ENCODE measurements around the gene ATF7. TPM values are rescaled to one million over a fixed set of nuclear protein-coding genes. Genes with fewer than 3 reads are reported as not detected.
A peak's percentile ranks its signal among the peaks of the same experiment; 100 is the strongest.

ATF7 gene
- total and polyA plus RNA-seq, 2 experiments from 2014 or later = 12.8 to 21.5 TPM

- peaks cover 8% of the 10 kb centered on the region; the same call in 1 of the 2 replicates for H3K4me1 ChIP-seq (ENCODE audit: insufficient read depth)
- no peaks in the 10 kb centered on the region for H3K9me2 ChIP-seq (ENCODE audit: insufficient read depth)
- DNase-seq = no peak
- peaks cover 16% of the 10 kb centered on the region for H3F3A ChIP-seq (ENCODE audit: insufficient read depth)
- peaks cover 34% of the 10 kb centered on the region for H3K36me3 ChIP-seq (ENCODE audit: low read depth)
- H2AFZ ChIP-seq = no peak overlapping the region
- 97 to 100% methylated on average over 3 of the region's 3 CpGs for WGBS, 2 experiments (ENCODE audit: low coverage in 1 of 2, low lambda C conversion rate in 2 of 2, missing lambda C conversion rate in 2 of 2)
- H3K79me2 ChIP-seq (ENCODE audit: insufficient read depth) = no peaks in the 10 kb centered on the region
- H3K27me3 ChIP-seq (replicated peaks; ENCODE audit: insufficient read depth) = no peaks in the 10 kb centered on the region
- H3K27ac ChIP-seq = no peak overlapping the region
- H3K4me3 ChIP-seq = no peak overlapping the region
- H3K4me2 ChIP-seq (ENCODE audit: unreplicated experiment) = no peak overlapping the region
- TF ChIP-seq EZH2phosphoT487 (IDR thresholded peaks at IDR 0.05; ENCODE audit: insufficient read depth, low read depth) (no peak), EZH2 (IDR thresholded peaks at IDR 0.05; ENCODE audit: insufficient read depth, poor library complexity, severe bottlenecking) (no peak)
- no peaks in the 10 kb centered on the region for H3K9me3 ChIP-seq (ENCODE audit: low read depth)
- no peaks in the 10 kb centered on the region for H4K20me1 ChIP-seq (ENCODE audit: insufficient read depth)
- in situ Hi-C loops (cut with MboI) = no loop called here
- H3K9ac ChIP-seq = no peak overlapping the region
Observed at GRCh38 chr12:53539526-53539925, 86.7 kb downstream of the ATF7 start.

DNA sequence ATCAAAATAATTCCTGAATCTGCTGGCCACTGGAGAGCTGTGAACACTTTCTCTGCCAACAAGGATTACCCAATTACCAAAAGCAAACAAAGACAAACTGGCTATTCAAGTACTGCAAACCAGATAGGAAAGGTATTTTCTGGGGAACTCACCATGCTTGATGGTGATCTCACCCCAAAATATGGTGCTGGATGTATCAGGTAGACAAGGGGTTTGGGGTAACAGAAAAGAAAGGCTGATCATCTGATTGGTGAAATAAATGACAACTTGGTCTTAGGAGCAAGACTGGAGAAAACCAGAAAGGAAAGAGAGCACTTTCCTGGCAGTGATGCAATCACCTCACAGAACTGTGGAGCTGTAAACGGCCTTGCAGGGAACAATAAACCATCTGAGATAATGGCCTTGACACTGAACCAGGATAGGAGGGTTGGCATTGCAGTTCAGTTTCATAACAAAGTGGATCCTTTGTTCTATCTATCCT is 87.9 kb downstream of the ATF7 start:
- peak; percentile 68 for DNase-seq

DNA sequence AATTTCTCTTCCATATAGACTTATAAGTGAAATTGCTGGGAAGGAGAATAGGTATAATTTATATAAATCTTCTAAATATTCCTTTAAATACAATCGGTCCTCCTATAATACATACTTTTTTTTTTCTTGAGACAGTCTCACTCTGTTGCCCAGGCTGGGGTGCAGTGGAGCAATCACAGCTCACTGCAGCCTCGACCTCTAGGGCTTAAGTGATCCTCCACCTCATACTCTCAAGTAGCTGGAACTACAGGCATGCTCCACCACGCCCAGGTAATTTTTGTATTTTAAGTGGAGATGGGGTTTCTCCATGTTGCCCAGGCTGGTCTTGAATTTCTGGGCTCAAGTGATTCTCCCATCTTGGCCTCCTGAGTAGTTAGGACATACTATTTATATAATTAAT is 89.2 kb downstream of the ATF7 start:
- TF ChIP-seq EZH2phosphoT487 (IDR thresholded peaks at IDR 0.05; ENCODE audit: insufficient read depth, low read depth) (no peak), EZH2 (IDR thresholded peaks at IDR 0.05; ENCODE audit: insufficient read depth, poor library complexity, severe bottlenecking) (no peak)
- no peak overlapping the region for H3K4me3 ChIP-seq
- H3K27me3 ChIP-seq (replicated peaks; ENCODE audit: insufficient read depth) = no peaks in the 10 kb centered on the region
- H3K27ac ChIP-seq = no peak overlapping the region
- no peaks in the 10 kb centered on the region for H3K79me2 ChIP-seq (ENCODE audit: insufficient read depth)
- in situ Hi-C loops (cut with MboI) = no loop called here
- peaks cover 54% of the 10 kb centered on the region for H3K36me3 ChIP-seq (ENCODE audit: low read depth)
- H4K20me1 ChIP-seq (ENCODE audit: insufficient read depth) = no peaks in the 10 kb centered on the region
- WGBS, 2 experiments (ENCODE audit: low coverage in 1 of 2, low lambda C conversion rate in 2 of 2, missing lambda C conversion rate in 2 of 2) = 70 to 74% methylated on average over 3 of the region's 3 CpGs
- no peaks in the 10 kb centered on the region for H3K9me3 ChIP-seq (ENCODE audit: low read depth)
- H3K4me1 ChIP-seq (ENCODE audit: insufficient read depth) = peaks cover 8% of the 10 kb centered on the region; the same call in 1 of the 2 replicates
- peaks cover 17% of the 10 kb centered on the region for H3F3A ChIP-seq (ENCODE audit: insufficient read depth)
- no peaks in the 10 kb centered on the region for H3K9me2 ChIP-seq (ENCODE audit: insufficient read depth)
- DNase-seq = no peak
- no peak overlapping the region for H3K4me2 ChIP-seq (ENCODE audit: unreplicated experiment)
- no peak overlapping the region for H3K9ac ChIP-seq
- no peak overlapping the region for H2AFZ ChIP-seq

More for the DNA sequence above, 87.9 kb downstream of the ATF7 start:
- Histone ChIP-seq H3K9me2 (ENCODE audit: insufficient read depth) (no peaks in the 10 kb centered on the region), H3K9ac (peak overlapping the region; percentile 27; the same call in 1 of the 2 replicates), H2AFZ (no peak overlapping the region), H3F3A (ENCODE audit: insufficient read depth) (peaks cover 16% of the 10 kb centered on the region), H3K4me3 (no peak overlapping the region), H3K36me3 (ENCODE audit: low read depth) (peaks cover 47% of the 10 kb centered on the region), H3K79me2 (ENCODE audit: insufficient read depth) (no peaks in the 10 kb centered on the region), H3K27me3 (replicated peaks; ENCODE audit: insufficient read depth) (no peaks in the 10 kb centered on the region), H3K4me1 (ENCODE audit: insufficient read depth) (peaks cover 8% of the 10 kb centered on the region; the same call in 1 of the 2 replicates), H4K20me1 (ENCODE audit: insufficient read depth) (no peaks in the 10 kb centered on the region), H3K27ac (peak overlapping the region; percentile 63), H3K4me2 (ENCODE audit: unreplicated experiment) (no peak overlapping the region), H3K9me3 (ENCODE audit: low read depth) (no peaks in the 10 kb centered on the region)
- TF ChIP-seq EZH2phosphoT487 (IDR thresholded peaks at IDR 0.05; ENCODE audit: insufficient read depth, low read depth) (no peak), EZH2 (IDR thresholded peaks at IDR 0.05; ENCODE audit: insufficient read depth, poor library complexity, severe bottlenecking) (no peak)
- 5 to 8% methylated on average over 1 of the region's 1 CpG for WGBS, 2 experiments (ENCODE audit: low coverage in 1 of 2, low lambda C conversion rate in 2 of 2, missing lambda C conversion rate in 2 of 2)
- in situ Hi-C loops (cut with MboI) = no loop called here

- WGBS, 2 experiments (ENCODE audit: low coverage in 1 of 2, low lambda C conversion rate in 2 of 2, missing lambda C conversion rate in 2 of 2) = 27 to 32% methylated on average over 2 of the region's 2 CpGs
- DNase-seq = no peak
- in situ Hi-C loops (cut with MboI) = no loop called here
- Histone ChIP-seq H2AFZ (no peak overlapping the region), H4K20me1 (ENCODE audit: insufficient read depth) (no peaks in the 10 kb centered on the region), H3F3A (ENCODE audit: insufficient read depth) (peaks cover 14% of the 10 kb centered on the region), H3K4me1 (ENCODE audit: insufficient read depth) (peaks cover 7% of the 10 kb centered on the region; the same call in 1 of the 2 replicates), H3K27ac (no peak overlapping the region), H3K9me3 (ENCODE audit: low read depth) (no peaks in the 10 kb centered on the region), H3K79me2 (ENCODE audit: insufficient read depth) (no peaks in the 10 kb centered on the region), H3K9me2 (ENCODE audit: insufficient read depth) (no peaks in the 10 kb centered on the region), H3K4me3 (no peak overlapping the region), H3K36me3 (ENCODE audit: low read depth) (peaks cover 54% of the 10 kb centered on the region), H3K9ac (no peak overlapping the region), H3K27me3 (replicated peaks; ENCODE audit: insufficient read depth) (no peaks in the 10 kb centered on the region), H3K4me2 (ENCODE audit: unreplicated experiment) (no peak overlapping the region)
- TF ChIP-seq EZH2phosphoT487 (IDR thresholded peaks at IDR 0.05; ENCODE audit: insufficient read depth, low read depth) (no peak), EZH2 (IDR thresholded peaks at IDR 0.05; ENCODE audit: insufficient read depth, poor library complexity, severe bottlenecking) (no peak)
Observed at GRCh38 chr12:53533471-53533870, 92.7 kb downstream of the ATF7 start.

Data from GM23248 (cell line).